Measurements from ENCODE around the gene LPIN1.

DNA sequence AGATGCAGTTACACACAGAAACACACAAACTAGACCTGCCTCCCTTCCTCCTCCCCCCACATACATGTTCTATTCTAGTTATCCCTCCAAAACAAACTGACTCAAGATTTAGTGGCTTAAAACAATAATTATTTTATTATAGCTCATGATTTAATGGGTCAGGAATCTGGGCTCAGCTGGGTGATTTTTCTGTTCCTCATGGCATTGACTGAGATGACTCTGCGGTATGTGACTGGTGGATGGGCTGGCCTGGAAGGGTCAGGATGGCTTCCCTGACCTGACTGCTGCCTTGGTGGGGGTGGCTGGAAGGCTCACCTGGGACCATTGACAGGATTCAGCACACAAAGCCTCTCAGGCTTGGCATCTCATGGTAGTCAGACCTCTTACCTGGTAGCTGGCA lies 42.7 kb upstream of the LPIN1 start:
- TF ChIP-seq, protein P1, sequence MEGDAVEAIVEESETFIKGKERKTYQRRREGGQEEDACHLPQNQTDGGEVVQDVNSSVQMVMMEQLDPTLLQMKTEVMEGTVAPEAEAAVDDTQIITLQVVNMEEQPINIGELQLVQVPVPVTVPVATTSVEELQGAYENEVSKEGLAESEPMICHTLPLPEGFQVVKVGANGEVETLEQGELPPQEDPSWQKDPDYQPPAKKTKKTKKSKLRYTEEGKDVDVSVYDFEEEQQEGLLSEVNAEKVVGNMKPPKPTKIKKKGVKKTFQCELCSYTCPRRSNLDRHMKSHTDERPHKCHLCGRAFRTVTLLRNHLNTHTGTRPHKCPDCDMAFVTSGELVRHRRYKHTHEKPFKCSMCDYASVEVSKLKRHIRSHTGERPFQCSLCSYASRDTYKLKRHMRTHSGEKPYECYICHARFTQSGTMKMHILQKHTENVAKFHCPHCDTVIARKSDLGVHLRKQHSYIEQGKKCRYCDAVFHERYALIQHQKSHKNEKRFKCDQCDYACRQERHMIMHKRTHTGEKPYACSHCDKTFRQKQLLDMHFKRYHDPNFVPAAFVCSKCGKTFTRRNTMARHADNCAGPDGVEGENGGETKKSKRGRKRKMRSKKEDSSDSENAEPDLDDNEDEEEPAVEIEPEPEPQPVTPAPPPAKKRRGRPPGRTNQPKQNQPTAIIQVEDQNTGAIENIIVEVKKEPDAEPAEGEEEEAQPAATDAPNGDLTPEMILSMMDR (IDR thresholded peaks at IDR 0.05; ENCODE audit: poor library complexity), result no peak
- no peak for TF ChIP-seq EZH2 (IDR thresholded peaks at IDR 0.05; ENCODE audit: borderline replicate concordance)
